NOMO-1 (cell line): Measurements from ENCODE around the gene ZNF726.
"Not testable (repeated sequence)": the region's sequence is repeated elsewhere in the genome, so short reads cannot be mapped to it uniquely, and the experiment has no call there.

Source experiments
- DNase-seq, 2 experiments: peaks; one replicate each; lab custom pipeline; 2025; ENCODE audit not compliant: unreplicated experiment in 2 of 2; lab: John Stamatoyannopoulos, UW

Gene ZNF726

DNA sequence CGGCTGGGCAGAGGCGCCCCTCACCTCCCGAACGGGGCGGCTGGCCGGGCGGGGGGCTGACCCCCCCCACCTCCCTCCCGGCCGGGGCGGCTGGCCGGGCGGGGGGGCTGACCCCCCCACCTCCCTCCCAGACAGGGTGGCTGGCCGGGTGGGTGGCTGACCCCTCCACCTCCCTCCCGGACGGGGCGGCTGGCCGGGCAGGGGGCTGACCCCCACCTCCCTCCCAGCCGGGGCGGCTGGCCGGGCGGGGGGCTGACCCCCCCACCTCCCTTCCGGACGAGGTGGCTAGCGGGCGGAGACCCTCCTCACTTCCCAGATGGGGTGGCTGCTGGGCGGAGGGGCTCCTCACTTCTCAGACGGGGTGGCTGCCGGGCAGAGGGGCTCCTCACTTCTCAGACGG, 22.3 kb downstream of the ZNF726 start:
- not testable (repeated sequence) for DNase-seq

DNA sequence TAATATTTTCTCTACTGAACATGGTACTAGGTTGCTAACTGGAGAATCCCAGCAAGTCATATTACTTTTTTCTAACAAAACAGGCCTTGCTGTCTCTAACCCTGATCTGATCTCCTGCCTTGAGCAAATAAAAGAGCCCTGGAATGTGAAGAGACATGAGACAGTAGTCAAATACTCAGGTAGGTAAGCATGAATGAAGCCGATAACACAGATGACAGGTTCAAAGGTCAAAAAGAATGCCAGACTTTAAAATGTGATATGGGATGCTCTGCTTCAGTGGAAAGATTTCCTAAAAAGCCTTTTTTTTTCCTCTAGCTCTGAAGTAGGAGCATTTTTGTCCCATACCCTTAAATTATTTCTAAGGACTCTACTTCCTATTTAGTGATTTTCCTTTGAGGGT, 28.7 kb downstream of the ZNF726 start:
- no peak for DNase-seq

GRCh38 chr19:23946569-23946968, 31.9 kb downstream of the ZNF726 start:
- no peak for DNase-seq

GRCh38 chr19:23949611-23950010, 34.9 kb downstream of the ZNF726 start:
- DNase-seq, result no peak

DNA sequence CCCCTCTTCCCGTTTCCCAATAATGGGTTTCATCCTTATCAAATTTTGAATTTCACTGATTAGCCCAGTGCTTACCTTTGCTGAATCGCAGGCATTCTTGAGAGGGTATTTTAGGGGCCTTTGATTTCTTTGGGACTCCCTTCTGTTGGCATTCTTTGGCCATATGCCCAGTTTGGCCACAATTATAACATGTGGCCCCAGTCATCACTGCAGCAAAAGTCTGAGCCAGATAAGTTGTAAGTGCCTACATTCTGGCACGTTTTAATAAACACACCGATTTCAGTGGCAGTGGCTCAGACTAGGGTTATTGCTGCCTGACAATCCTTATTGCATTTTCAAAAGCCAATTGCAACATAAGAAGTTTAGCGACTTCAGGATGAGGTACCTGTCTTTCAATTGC, 41.4 kb downstream of the ZNF726 start:
- DNase-seq, result no peak

- DNase-seq, result no peak
These were observed 43.1 kb downstream of the ZNF726 start for GRCh38 chr19:23957660-23958281.

- not testable (repeated sequence) for DNase-seq
These were observed 48.7 kb downstream of the ZNF726 start for GRCh38 chr19:23963396-23963795.

- not testable (repeated sequence) for DNase-seq
These were observed 49.2 kb downstream of the ZNF726 start for GRCh38 chr19:23963881-23964280.

DNA sequence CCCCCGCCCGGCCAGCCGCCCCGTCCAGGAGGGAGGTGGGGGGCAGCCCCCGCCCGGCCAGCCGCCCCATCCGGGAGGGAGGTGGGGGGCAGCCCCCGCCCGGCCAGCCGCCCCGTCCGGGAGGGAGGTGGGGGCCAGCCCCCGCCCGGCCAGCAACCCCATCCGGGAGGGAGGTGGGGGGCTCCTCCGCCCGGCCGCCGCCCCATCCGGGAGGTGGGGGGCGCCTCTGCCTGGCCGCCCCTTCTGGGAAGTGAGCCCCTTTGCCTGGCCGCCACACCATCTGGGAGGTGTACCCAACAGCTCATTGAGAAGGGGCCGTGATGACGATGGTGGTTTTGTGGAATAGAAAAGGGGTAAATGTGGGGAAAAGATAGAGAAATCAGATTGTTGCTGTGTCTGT, 49.6 kb downstream of the ZNF726 start:
- not testable (repeated sequence) for DNase-seq

GRCh38 chr19:23969630-23970029, 54.9 kb downstream of the ZNF726 start:
- DNase-seq, result no peak

DNA sequence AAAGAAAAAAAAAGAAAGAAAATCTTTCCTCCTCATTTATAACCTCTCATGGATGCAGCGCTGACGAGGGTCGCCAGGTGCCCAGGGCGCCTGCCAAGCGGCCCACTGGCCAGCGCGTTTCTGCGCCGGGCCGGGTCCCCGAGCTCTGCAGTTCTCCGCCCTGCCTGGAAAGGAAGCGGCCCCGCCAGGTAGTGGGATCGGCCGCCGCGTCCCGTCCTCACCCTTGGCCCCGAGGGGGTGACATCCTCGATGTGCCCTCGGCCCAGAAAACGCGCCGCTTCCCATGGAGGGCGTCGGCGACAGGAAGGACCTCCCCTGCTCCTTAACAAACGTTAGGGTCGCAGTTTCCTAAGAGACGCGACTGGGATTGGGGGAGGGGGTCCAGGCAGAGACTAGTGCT, 56.9 kb downstream of the ZNF726 start:
- no peak for DNase-seq

DNA sequence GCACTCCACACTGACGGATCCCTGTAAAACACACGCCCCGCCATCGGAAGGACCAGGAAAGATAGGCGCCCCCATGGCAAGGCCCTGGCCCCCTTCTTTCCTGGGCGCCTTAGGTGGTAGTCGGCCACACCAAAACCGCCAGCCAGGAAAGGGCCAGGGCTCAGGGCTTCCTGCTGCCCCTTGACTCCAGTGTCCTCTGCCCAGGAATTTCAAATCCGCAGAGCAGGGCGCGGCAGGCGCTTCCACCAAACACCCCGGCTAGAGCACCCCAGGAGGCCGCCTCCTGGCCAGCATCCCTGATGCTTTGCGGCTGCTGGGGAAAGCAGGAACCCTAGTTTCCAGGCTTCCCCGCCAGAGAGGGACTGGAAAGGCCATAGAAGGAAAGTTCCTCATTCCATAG, 57.5 kb downstream of the ZNF726 start:
- no peak for DNase-seq

GRCh38 chr19:23974941-23975340, 60.3 kb downstream of the ZNF726 start:
- no peak for DNase-seq

DNA sequence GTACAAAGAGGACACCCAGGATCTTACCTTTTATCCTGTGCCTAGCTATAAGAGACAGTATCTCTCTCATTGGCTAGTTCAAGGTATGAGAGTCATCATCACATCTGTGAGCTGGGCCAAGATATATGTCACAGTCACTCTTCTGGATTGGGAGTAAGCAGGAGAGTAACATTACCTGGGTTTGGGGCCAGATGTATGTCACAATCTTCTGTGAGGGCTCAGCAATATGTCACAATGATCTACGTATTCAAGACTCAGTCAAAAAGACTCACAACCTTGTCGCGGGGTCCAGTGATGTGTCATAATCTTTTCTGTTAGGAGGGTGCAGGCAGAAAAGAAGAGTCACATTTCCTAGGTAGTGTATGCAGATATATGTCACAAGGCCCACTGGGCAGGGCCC, 61.9 kb downstream of the ZNF726 start:
- DNase-seq, result not testable (repeated sequence)

- DNase-seq, result not testable (repeated sequence)
These were observed 62.6 kb downstream of the ZNF726 start for GRCh38 chr19:23977256-23977655.

GRCh38 chr19:23978068-23978467, 63.4 kb downstream of the ZNF726 start:
- DNase-seq, result no peak

DNA sequence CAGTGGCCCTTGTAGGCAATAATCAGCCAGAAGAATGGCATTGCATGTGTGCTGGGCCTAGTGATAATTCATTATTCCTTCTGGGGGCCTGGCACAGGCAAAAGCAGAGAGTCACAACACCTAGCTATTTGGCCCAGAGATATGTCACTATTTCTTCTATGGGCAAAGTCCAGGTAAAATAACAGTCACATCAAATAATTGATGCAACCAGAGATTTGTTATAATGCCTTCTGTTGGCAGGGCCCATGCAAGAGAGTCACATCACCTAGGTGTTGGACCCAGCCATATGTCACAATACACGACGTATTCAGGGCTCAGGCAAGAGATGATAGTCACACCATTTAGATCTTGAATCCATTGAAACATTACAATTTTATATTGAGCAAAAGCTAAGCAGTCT, 66.1 kb downstream of the ZNF726 start:
- DNase-seq, result no peak

GRCh38 chr19:23981863-23982262, 67.2 kb downstream of the ZNF726 start:
- DNase-seq, result no peak

GRCh38 chr19:23983406-23983805, 68.7 kb downstream of the ZNF726 start:
- DNase-seq, result no peak
